HepG2 (cell line): ENCODE measurements around the gene SPAG4. TPM values are rescaled to one million over a fixed set of nuclear protein-coding genes. Genes with fewer than 3 reads are reported as not detected.

Experiments
- ARNT2 ChIP-seq: sonication (generic); formaldehyde crosslinking; IDR thresholded peaks from 2 replicates; pipeline ENCODE4 v1.8.0; 2022; ENCODE audit warnings: mild to moderate bottlenecking, low read depth, missing genetic modification reagents, moderate library complexity
- DR1 ChIP-seq: sonication (generic); formaldehyde crosslinking; IDR thresholded peaks from 2 replicates; pipeline ENCODE4 v1.8.0; 2021; ENCODE audit warnings: mild to moderate bottlenecking, missing genetic modification reagents, inconsistent platforms
- DRAP1 ChIP-seq: IDR thresholded peaks from 2 replicates; pipeline ENCODE4 v1.6.1; 2016; ENCODE audit warnings: missing genetic modification reagents, missing compliant biosample characterization
- GTF3A ChIP-seq: sonication (generic); formaldehyde crosslinking; conservative IDR thresholded peaks from 2 replicates; pipeline ENCODE4 v1.4.0; 2020; ENCODE audit warnings: mild to moderate bottlenecking, missing genetic modification reagents
- HMGXB3 ChIP-seq: sonication (generic); formaldehyde crosslinking; IDR thresholded peaks from 2 replicates; pipeline ENCODE4 v1.4.0; 2020; ENCODE audit warnings: missing genetic modification reagents, borderline replicate concordance
- KLF9 ChIP-seq: IDR thresholded peaks from 2 replicates; pipeline ENCODE4 v1.6.1; 2016; ENCODE audit warnings: low read depth
- PTBP1 ChIP-seq: fragments of 200-400 bp; formaldehyde crosslinking; IDR thresholded peaks from 2 replicates; pipeline ENCODE4 v1.6.1; 2018; ENCODE audit warnings: low read length, low read depth; ENCODE audit not compliant: poor library complexity, severe bottlenecking
- SCMH1 ChIP-seq: sonication (generic); formaldehyde crosslinking; IDR thresholded peaks from 2 replicates; pipeline ENCODE4 v1.9.0; 2021; ENCODE audit warnings: missing genetic modification reagents, mild to moderate bottlenecking, borderline replicate concordance
- SMC3 ChIP-seq: IDR thresholded peaks from 2 replicates; pipeline ENCODE4 v1.6.1; 2011; ENCODE audit warnings: low read length, improper control_type of control experiment
- TRIM24 ChIP-seq: sonication (generic); formaldehyde crosslinking; IDR thresholded peaks from 2 replicates; pipeline ENCODE4 v1.8.0; 2022; ENCODE audit warnings: mild to moderate bottlenecking, missing genetic modification reagents
- ZNF142 ChIP-seq: sonication (generic); formaldehyde crosslinking; IDR thresholded peaks from 2 replicates; pipeline ENCODE4 v1.4.0; 2020; ENCODE audit warnings: missing genetic modification reagents
- ZNF577 ChIP-seq: sonication (generic); formaldehyde crosslinking; IDR thresholded peaks from 2 replicates; pipeline ENCODE4 v1.4.0; 2020; ENCODE audit warnings: mild to moderate bottlenecking, low read depth, missing genetic modification reagents, borderline replicate concordance
- ZNF703 ChIP-seq: sonication (generic); formaldehyde crosslinking; IDR thresholded peaks from 2 replicates; pipeline ENCODE4 v1.5.1; 2020; ENCODE audit warnings: missing genetic modification reagents, mild to moderate bottlenecking, moderate library complexity, borderline replicate concordance
- ZNF709 ChIP-seq: sonication (generic); formaldehyde crosslinking; IDR thresholded peaks from 2 replicates; pipeline ENCODE4 v1.5.0; 2020; ENCODE audit warnings: mild to moderate bottlenecking, missing genetic modification reagents
- ZNF83 ChIP-seq: sonication (generic); formaldehyde crosslinking; IDR thresholded peaks from 2 replicates; pipeline ENCODE4 v1.4.0; 2020; ENCODE audit warnings: missing genetic modification reagents, mild to moderate bottlenecking, borderline replicate concordance
- polyA plus RNA-seq, 8 experiments: library from polyadenylated mRNA; depleted of rRNA in 3 of 8; stranded (reverse) in 7 of 8; unstranded in 1 of 8; fragments of >200 nt; fragmentation: Illumina TruSeq in 4 of 8; extraction: Trizol in 4 of 8; gene quantifications; 2 replicates each; pipeline versions ENCODE4 v1.2.1 to v1.2.3, GENCODE V29; 2011 to 2016; ENCODE audit warnings: low read depth in 4 of 8, missing spikeins in 1 of 8, mixed read lengths in 1 of 8; ENCODE audit not compliant: insufficient read depth in 1 of 8
- total RNA-seq, 5 experiments: library from RNA; depleted of rRNA; stranded (reverse); fragments of >200 nt; fragmentation: Illumina TruSeq; extraction: Trizol; gene quantifications; 2 replicates each; pipeline ENCODE4 v1.2.3, GENCODE V29; 2016; ENCODE audit warnings: low read depth in 1 of 5

The SPAG4 gene
- total and polyA plus RNA-seq, 2 of the 13 experiments (the other 11 are each of a cell fraction or from before 2014, with no cell fraction given) = 5.8 to 137 TPM

- TF ChIP-seq ZNF703 (peak; percentile 98; the same call in 1 of the 2 replicates), ZNF709 (CRISPR knock-in tag) (peak; percentile 99), SCMH1 (no peak), SMC3 (no peak), ARNT2 (peak; percentile 98; the same call in 1 of the 2 replicates), DR1 (CRISPR knock-in tag) (peak; percentile 81), ZNF142 (CRISPR knock-in tag) (peak; percentile 97), PTBP1 (peak; percentile 28), KLF9 (CRISPR knock-in tag) (peak; percentile 95), DRAP1 (CRISPR knock-in tag) (peak; percentile 86; the same call in 1 of the 2 replicates), HMGXB3 (CRISPR knock-in tag) (peak; percentile 72), ZNF83 (CRISPR knock-in tag) (peak; percentile 92), GTF3A (CRISPR knock-in tag) (no peak), ZNF577 (peak; percentile 95; the same call in 1 of the 2 replicates), TRIM24 (CRISPR knock-in tag) (no peak)
Measured at GRCh38 chr20:35615667-35616464, at the start of gene SPAG4 (continued).
